GM18873 (cell line): Measurements from ENCODE around the gene ITGA3.
"Not testable (repeated sequence)": the region's sequence is repeated elsewhere in the genome, so short reads cannot be mapped to it uniquely, and the experiment has no call there.

Experiments
- ATAC-seq: cut with Tn5 transposase; IDR thresholded peaks from one replicate; pipeline ENCODE4 v1.9.1; 2021; ENCODE audit warnings: mild to moderate bottlenecking, moderate library complexity, moderate number of reproducible peaks; ENCODE audit not compliant: unreplicated experiment, low FRiP score

The ITGA3 gene

DNA sequence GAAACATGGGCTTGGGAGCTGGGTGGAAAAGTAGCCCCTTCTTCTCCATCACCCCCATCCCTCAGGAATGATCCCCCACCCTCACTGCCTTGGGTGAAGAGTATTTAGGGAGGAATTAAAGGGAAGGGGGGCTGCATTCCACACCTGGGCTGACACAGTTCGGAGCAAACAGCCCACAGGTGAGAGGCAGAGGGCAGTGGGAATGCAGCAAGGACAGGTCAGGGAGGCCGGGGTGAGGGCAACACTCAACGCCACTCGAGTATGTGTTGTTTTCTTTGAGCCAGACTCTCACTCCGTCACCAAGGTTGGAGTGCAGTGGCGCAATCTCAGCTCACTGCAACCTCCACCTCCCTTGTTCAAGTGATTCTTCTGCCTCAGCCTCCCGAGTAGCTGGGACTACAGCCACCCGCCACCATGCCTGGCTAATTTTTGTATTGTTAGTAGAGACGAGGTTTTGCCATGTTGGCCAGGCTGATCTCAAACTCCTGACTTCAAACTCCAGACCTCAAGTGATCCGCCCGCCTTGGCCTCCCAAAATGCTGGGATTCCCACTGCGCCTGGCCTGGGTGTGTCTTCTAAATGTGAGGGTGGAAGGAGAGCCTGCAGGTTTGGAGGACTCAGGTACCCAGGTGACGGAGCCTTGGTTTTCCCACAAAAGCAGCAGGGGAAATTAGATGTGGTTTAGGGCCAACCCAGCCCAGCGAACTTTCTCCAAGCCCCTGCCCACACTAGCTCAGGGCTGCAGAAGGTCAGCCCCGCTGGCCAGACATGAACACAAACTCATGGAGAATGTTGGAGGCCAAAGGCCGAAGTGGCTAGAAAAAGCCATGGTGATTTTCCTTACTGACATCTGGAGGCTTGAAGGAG, 21.2 kb upstream of the ITGA3 start:
- ATAC-seq = no peak

DNA sequence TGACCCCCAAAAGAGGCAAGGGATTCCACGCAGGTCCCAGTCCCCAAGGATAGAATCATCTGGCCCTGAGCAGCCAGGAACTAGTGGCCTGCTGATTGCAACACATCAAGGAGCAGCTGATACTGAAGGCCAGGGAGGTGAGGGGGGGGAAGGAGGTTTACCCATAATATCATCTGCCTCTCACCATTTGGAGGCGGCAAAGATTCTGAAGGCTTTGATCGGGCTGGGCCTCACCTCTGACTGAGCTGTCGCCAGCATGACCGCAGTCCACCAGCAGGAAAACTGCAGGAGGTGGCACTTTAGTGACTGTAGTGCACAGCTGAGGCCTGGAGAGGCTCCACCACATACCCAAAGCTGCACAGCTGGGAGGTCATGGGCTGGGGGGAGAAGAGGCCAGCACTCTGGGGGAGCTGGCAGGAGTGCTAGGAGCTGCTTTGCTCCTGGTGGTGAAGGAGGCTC, 20.5 kb upstream of the ITGA3 start:
- ATAC-seq = no peak

DNA sequence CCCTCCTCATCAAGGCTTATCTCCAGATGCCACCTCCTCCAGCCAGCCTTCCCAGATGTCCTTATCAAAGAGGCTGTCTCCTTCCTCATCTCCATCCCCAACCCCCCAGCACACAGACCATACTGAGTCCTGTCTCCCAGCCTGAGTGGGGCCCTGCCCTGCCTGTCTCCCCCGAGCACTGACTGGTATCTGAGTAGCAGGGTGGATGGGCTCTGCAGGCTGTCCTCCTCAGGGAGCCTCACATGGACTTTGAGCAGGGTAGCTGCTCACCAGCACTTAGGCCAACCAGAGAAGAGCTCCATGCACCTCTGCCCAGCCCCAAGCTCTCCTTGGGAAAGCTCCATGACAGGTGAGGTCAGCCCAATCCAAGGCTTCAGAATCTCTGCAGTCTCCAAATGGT, 20.0 kb upstream of the ITGA3 start:
- ATAC-seq = no peak

DNA sequence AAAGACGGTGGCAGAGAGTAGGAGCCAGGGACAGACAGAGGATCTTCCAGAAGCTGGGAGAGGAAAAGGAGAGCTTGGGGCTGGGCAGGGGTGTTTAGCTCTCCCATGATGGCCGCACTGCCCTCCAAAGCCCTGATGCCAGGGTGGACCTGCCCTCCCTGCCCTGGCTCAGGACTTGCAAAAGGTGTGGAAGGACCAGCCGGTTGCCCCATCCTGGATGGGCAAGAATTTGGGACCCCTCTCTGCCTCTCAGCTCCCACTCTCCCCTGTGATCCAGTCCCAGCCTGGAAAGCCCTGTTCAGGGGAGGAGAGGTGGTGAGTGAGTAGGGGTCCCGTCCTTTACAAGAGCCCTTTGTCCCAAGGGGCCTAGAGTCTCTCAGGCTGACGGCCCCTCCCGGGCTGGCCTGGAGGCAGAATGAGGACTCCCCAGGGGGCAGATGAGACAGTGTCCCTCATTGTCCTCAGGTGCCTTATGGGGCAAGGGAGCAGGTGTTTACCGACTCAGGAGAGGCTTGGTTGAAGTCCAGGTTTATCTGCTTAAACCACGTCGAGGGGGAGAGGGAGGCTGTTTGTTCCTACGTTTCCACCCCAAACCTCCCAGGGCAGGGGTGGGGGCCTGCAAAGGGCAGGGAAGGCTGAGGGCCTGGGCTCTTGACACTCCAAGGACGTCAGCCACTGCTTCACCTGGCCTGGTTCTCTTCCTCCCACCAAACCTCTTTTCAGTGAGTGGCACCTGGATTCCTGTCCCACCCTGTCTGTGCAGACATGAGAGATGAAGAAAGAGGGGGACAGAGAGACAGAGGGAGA, 19.3 kb upstream of the ITGA3 start:
- no peak for ATAC-seq

DNA sequence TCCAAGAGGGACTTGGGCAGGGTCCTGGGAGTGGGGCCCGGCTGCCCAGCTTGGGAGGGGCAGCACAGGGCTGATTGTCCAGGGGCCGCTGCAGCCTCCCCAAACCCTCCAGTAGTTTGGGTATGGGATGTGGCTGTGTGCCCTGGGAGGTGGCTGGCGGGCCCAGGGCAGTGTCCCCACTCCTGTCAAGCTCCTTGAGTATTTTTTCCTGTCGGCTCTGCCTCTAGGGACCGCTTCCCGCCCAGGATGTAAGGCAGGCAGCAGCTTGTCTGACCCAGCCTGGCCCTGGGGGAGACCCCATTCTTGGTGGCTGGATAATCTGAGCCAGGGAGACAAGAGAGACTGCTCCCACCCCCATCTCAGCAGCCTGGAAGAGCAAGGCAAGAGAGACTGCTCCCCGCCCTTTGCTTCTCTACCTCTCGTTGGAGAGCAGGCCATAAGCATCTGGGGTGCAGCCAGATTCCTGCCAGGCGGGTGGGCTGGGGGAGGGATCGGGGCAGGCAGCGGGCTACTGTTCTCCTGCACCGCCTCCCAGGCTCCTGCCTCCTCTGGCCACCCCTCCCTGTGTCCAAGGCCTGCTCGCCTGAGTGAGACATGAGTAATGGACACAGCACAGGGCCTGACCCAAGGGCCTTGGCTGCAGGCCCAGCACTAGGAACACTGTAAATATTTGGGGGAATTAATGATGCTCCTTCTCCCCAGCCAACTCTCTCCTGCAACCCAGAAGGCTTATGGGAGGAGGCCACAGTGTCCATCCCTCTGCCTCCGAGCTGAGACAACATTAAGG, 18.4 kb upstream of the ITGA3 start:
- no peak for ATAC-seq

DNA sequence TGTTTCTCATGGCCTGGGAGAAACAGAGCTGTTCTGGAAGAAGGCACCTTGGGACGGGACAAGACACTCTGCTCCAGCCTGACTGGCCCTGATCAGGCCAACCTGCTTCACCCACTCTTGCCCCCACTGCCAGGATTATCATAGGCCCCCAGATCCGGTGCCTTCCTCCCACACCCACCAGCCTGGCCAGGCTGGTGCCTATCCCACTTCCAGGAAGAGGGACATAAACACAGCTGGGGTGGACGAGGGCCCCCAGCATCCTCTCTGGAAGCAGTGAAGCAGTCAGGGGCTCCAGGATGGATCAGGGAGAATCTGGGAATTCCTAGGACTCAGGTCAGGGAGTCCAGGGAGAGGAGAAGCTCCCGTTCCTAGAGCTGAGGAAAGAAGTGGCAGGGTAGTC, 16.9 kb upstream of the ITGA3 start:
- ATAC-seq = no peak

DNA sequence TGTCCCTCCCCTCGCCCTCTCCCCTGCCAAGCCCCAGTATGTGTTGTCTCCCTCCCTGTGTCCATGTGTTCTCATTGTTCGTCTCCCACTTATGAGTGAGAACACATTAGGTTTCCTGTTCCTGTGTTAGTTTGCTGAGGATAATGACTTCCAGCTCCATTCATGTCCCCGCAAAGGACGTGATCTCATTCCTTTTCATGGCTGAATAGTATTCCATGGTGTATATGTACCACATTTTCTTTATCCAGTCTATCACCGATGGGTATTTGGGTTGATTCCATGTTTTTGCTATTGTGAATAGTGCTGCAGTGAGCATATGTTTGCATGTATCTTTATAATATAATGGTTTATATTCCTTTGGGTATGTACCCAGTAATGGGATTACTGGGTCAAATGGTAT, 15.4 kb upstream of the ITGA3 start:
- ATAC-seq = not testable (repeated sequence)

DNA sequence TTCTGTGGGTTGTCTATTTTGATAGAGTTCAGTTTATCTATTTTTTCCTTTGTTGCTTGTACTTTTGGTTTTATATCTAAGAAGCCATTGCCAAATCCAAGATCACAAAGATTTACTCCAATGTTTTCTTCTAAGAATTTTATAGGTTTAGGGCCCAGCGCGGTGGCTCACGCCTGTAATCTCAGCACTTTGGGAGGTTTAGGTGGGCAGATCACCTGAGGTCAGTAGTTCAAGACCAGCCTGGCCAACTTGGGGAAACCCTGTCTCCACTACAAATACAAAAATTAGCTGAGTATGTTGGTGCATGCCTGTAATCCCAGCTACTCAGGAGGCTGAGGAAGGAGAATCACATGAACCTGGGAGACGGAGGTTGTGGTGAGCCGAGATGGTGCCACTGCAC, 13.7 kb upstream of the ITGA3 start:
- no peak for ATAC-seq

DNA sequence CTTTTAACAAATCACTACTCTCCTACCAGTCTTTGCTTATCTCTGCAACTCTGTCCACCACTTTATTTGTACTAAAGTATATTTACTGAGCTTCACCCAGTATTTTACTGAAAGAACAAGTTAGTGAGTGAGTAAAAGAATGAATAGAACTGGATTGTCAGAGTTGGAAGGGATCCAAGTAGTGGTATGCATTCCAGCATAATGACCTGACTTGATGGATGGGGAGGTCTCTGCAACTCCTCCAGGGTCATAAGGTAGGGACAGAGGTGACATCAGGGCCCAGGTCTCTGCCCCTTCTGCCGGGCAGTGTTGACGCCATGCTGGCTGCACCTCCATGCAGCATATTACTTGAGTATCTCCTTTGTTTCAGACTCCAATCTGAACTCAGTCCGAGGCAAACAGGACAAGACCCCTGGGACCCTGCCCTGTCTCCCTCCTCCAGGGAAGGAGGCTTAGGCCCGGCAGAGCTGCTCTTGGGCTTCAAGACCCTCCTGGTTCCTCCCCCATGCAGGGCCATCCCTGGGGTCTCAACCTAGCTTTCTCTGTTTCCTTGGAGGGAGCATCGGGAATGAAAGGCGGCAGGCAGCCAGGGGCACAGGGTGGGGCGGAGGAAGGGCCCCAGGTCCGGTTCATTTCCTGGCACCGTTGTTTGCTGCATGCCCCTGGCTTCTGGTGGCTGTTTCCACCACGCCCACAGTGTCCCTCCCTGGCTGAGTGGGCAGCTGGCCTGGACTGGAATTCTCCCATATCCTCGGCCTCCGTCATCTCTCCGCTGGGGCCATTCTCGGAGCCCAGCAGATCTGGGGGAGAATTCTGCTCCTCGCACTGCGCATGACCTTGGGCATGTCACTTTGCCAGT, 12.4 kb upstream of the ITGA3 start:
- no peak for ATAC-seq

DNA sequence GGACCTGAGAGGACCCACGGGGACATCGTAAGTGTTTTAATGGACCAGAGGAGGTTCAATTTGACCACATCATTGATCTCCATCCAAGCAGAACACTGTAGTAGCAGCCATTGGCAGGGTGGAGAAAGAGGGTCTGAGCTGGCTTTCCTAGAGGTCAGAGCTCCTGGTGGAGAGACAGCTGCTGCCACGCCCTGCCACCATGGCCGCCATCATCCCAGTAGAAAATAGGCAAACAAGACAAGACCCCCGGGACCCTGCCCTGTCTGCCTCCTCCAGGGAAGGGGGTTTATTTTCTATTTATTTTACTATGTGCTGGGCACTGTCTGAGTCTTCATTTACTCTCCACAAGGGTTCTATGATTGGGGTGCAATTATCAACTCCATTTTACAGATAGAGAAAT, 11.4 kb upstream of the ITGA3 start:
- ATAC-seq = no peak

DNA sequence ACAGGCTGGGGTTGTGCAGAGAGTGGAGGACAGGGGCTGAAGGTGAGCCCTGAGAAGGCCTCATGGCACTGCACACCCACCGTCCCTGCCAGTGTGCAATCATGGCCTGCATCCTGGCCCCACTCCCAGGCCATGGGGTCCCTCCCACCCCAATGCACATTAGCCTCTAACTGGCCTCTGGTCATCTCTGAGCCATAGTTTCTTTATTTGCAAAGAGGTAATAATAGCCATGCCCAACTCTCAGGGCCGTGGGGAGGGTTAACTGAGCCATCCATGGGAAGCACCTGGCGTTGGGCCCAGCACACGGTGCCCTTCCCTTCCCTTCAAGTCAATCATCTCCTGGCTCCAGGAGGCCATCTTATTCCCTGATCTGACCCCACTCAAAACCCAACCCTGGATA, 10.8 kb upstream of the ITGA3 start:
- no peak for ATAC-seq

DNA sequence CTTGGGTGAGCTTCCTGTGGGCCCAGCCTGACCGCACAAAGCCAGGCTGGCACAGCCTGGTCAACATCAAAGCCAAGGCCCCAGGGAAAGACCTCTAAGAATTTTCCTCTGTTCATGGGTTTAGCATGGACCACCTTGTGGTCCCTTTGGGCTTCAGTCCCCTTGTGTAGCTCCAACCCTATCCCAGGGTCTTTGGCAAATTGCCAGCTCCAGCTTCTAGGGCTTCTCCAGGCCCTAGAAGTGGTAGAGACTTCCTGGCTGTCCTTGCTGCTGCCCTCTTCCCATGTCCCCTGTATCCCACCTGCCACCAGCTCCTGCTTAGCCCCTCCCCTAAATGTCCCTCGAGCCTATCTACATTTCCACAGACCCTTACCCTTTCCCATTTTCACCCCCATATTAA, 9.7 kb upstream of the ITGA3 start:
- no peak for ATAC-seq

DNA sequence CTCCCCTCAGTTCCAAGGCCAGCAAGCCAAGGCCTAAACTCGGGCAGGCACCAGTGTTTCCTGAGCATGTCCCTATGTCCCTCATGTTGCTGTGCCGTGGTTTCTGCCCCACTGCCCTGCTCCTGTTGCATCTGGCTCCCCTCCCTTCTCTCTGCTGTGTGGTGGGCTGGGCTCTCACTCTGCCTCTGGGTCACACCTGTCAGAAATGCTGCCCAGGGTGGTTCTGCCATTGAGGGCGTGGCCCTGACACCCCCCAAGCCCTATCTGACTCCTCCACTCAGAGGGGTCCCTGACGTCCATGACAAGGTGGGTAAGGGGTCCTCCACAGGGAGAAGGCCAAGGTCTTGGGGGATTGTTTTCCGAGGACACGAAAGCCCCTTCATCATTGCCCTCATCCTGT, 9.2 kb upstream of the ITGA3 start:
- ATAC-seq = no peak

DNA sequence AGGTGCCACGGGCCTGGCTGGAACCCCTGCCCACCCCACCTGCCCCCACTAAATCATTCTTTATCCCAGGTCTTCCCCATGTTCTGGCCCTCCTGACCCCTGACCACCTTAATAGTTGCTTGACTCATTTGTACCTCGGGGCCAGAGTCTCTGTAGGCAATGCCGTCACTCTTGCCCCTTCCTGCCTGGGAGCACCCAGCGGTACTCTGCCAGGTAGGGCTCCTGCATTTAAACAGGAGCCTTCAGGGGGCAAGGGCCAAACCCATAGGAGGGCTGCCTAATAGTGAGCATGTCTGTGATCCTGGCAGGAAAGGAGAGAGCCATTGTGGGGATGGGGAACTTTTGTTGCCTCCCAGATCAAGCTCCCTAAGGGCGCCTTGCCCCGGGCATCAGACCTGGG, 8.8 kb upstream of the ITGA3 start:
- ATAC-seq = no peak

DNA sequence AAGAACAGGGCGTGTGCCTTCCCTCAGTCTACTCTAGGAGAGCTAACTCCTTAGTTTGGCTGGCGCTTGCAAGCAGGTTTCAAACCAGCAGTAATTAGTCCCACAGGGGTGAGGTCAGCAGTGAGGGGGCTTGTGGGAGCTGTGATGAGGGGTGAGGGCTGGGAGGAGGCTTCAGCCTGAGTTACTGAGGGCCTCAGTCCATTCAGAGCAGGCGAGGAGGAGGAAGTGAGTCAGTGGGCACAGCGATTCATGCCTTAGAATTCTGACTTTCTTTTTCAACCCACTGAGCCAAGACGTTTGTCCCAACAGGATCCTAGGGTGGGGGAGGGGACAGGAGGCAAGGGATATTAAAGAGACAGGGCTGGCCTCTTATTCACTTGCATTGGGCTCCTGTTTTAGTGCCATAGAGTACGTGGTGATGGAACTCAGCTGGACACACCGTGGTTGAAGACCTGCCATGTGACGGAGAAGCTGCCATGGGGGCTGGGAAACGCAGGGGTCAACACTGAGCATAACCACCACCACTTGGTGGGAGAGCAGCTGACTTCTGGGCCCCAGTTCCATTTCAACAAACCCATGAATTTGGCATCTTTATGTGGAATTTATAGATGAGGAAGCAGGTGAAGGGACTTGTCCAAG, 8.3 kb upstream of the ITGA3 start:
- ATAC-seq = no peak

DNA sequence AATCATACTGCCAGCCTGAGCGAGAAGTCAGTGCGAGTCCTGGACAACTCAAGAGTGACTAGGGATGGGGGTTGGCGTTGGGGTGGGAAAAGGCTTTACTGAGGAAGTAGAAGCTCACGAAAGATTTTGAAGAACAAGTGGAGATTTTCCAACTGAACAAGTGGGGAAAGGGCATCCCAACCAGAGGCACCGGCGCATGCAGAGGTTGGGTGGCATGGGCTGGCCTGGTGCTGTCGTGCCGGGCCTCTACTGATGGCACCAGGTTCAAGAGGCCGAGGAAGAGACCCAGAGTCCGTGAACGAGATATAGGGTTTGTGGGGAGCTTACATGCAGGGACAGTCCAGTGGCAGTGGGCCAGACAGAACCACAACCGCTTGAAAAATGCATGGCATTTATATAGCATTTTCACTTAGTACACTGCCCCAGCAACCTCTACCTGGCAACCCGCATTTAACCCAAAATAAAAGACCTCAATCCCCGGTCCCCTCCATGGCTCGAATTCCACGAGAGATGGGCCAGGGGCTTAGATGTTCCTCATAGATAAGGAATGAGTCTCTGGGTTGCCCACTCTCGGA, 7.7 kb upstream of the ITGA3 start:
- no peak for ATAC-seq

DNA sequence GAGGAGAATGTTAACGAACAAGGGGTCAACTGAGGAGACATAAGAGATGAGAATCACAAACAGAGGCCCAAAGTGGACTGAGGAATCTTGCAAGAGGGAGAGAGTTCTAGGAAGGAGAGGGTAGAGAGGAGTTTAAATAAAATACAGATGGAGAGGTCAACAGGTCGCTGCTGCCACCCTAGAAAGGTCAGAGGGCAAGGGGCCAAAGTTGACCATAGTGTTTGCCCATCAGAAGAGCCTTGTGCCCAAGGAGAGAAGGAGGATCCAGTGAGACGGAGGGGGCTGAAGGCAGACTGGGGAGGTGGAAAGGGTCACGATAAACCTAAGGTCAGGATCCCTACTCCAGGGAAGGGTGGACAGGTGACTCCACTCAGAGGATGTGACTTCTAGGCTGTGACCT, 6.9 kb upstream of the ITGA3 start:
- ATAC-seq = no peak

DNA sequence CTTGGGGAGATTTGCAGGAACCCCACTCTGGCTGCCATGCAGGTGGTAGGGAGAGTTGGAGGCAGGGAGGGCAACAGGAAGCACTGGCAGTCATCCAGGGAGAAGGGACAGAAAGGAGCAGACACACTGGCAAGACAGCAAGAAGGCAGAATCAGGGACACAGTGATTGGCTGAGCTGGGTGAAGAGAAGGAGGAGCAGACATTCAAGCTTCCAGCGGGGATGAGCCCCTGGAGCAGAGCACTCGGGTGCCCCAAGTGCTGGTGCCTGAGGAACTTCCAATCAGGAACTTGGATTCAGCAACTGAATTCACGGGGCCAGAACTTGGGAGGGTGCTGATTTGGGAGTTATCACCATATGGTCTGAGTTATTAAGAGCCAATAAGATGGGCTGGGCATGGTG, 6.3 kb upstream of the ITGA3 start:
- ATAC-seq = no peak

DNA sequence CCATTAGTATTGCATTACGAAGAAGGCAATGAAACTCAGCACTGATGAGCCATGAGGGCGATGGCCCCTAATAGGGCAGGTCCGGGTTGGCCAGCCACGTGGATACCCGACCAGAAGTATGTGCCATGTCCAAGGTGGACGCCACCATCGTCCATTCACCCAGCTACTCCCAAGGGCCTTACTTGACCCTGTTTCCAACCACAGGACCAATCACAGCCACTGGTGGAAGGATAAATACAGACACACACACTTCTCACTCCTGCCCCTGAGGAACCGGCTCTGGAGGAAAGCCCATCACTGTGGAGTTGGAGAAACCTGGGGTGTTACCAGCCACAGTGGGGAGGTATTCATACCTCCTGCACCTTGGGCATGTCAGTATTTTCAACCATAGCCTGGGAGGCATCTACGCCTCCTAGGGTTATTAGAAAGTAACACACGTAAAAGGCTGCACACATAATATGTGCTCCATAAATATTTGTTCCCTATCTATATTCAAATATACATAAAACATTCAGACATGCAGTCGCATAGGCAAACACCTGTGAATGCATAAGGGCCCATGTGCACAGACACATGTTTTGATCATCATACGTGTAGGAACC, 5.4 kb upstream of the ITGA3 start:
- no peak for ATAC-seq
